Fibroblast of lung (primary cell): ENCODE results near the gene TMEM62.

Experiments
- CTCF ChIP-seq, 2 donors: IDR thresholded peaks in 1 of 2; conservative IDR thresholded peaks in 1 of 2; 1 replicate in 1 of 2; 2 replicates in 1 of 2; pipeline ENCODE4 v1.5.1; 2011 to 2012; ENCODE audit warnings: low read length in 2 of 2, control low read depth in 1 of 2, inconsistent platforms in 1 of 2, low read depth in 1 of 2, mild to moderate bottlenecking in 1 of 2
- EZH2 ChIP-seq: IDR thresholded peaks from 2 replicates; pipeline ENCODE4 v1.5.1; 2012; ENCODE audit warnings: low read length, control low read depth, mild to moderate bottlenecking; ENCODE audit errors: missing control alignments

- TF ChIP-seq CTCF (conservative IDR thresholded peaks at IDR 0.05 in 1 of 2, IDR thresholded peaks at IDR 0.05 in 1 of 2; ENCODE audit: low read depth in 1 of 2, low read length in 2 of 2) = no peak
- no peak for TF ChIP-seq EZH2
These were observed 12.8 kb downstream of the TMEM62 start for GRCh38 chr15:43146184-43146583.
